Astrocyte (in vitro differentiated cells and primary cell): ENCODE data around the gene RBM42. TPM values are rescaled to one million over a fixed set of nuclear protein-coding genes. Genes with fewer than 3 reads are reported as not detected.

Source experiments
- DNase-seq: peaks from one replicate; pipeline ENCODE4 v3.0.0-alpha.2; 2010; ENCODE audit warnings: low read depth
- FAIRE-seq: peaks from 2 replicates; lab custom pipeline; 2011; peaks lifted over from hg19 to GRCh38; lab: Jason Lieb, UNC
- H2AFZ ChIP-seq: 2 replicates; pipeline ENCODE4 v1.6.0; 2012; ENCODE audit warnings: low read depth, low read length, inconsistent platforms
- H3K27ac ChIP-seq: 2 replicates; pipeline ENCODE4 v1.5.1; 2011; ENCODE audit warnings: low read depth, low read length, inconsistent platforms
- H3K27me3 ChIP-seq: 2 replicates; pipeline ENCODE4 v1.6.0; 2011; ENCODE audit warnings: low read length, inconsistent platforms; ENCODE audit not compliant: insufficient read depth
- H3K36me3 ChIP-seq: 2 replicates; pipeline ENCODE4 v1.5.1; 2011; ENCODE audit warnings: low read length, inconsistent platforms; ENCODE audit not compliant: insufficient read depth
- H3K4me1 ChIP-seq: 2 replicates; pipeline ENCODE4 v1.5.1; 2011; ENCODE audit warnings: low read length, inconsistent platforms; ENCODE audit not compliant: insufficient read depth
- H3K4me2 ChIP-seq: 2 replicates; pipeline ENCODE4 v1.6.0; 2012; ENCODE audit warnings: low read length, inconsistent platforms
- H3K4me3 ChIP-seq: 2 replicates; pipeline ENCODE4 v1.5.1; 2011; ENCODE audit warnings: low read depth, mild to moderate bottlenecking, low read length, inconsistent platforms; ENCODE audit not compliant: insufficient read depth
- H3K79me2 ChIP-seq: 2 replicates; pipeline ENCODE4 v1.6.0; 2012; ENCODE audit warnings: mild to moderate bottlenecking, low read length, inconsistent platforms; ENCODE audit not compliant: insufficient read depth
- H3K9ac ChIP-seq: 2 replicates; pipeline ENCODE4 v1.6.0; 2012; ENCODE audit warnings: mild to moderate bottlenecking, low read length, inconsistent platforms
- H3K9me3 ChIP-seq: 2 replicates; pipeline ENCODE4 v1.5.1; 2012; ENCODE audit warnings: low read depth, mild to moderate bottlenecking, low read length, inconsistent platforms; ENCODE audit not compliant: insufficient read depth
- H4K20me1 ChIP-seq: 2 replicates; pipeline ENCODE4 v1.6.0; 2012; ENCODE audit warnings: low read length, inconsistent platforms; ENCODE audit not compliant: insufficient read depth
- H3K27ac Mint-ChIP-seq: one replicate; pipeline ENCODE4 v1.8.0; 2021; ENCODE audit warnings: mild to moderate bottlenecking, mixed read lengths; ENCODE audit not compliant: unreplicated experiment
- H3K27me3 Mint-ChIP-seq: one replicate; pipeline ENCODE4 v1.8.0; 2021; ENCODE audit warnings: low read depth, mixed read lengths; ENCODE audit not compliant: unreplicated experiment
- H3K36me3 Mint-ChIP-seq: one replicate; pipeline ENCODE4 v1.8.0; 2021; ENCODE audit warnings: low read depth, mixed read lengths; ENCODE audit not compliant: unreplicated experiment
- H3K4me1 Mint-ChIP-seq: one replicate; pipeline ENCODE4 v1.8.0; 2021; ENCODE audit warnings: low read depth, mixed read lengths; ENCODE audit not compliant: unreplicated experiment
- H3K4me3 Mint-ChIP-seq: one replicate; pipeline ENCODE4 v1.8.0; 2021; ENCODE audit warnings: mild to moderate bottlenecking, moderate library complexity, mixed read lengths; ENCODE audit not compliant: unreplicated experiment
- H3K9me3 Mint-ChIP-seq: one replicate; pipeline ENCODE4 v1.8.0; 2021; ENCODE audit warnings: mild to moderate bottlenecking, mixed read lengths; ENCODE audit not compliant: unreplicated experiment
- CTCF ChIP-seq: IDR thresholded peaks from 2 replicates; pipeline ENCODE4 v1.5.1; 2011; ENCODE audit warnings: low read depth, mild to moderate bottlenecking, inconsistent platforms, low read length, moderate library complexity; ENCODE audit not compliant: insufficient read depth
- EZH2 ChIP-seq: IDR thresholded peaks from 2 replicates; pipeline ENCODE4 v1.6.1; 2012; ENCODE audit warnings: mild to moderate bottlenecking, low read length, inconsistent platforms; ENCODE audit not compliant: insufficient read depth
- total RNA-seq: library from RNA; stranded (reverse); gene quantifications from 2 replicates; pipeline ENCODE4 v1.2.1, GENCODE V29; 2021

The RBM42 gene
- total RNA-seq, 1 donor from 2014 or later, result 102 TPM

GRCh38 chr19:35665604-35666003, 36.8 kb downstream of the RBM42 start:
- Histone ChIP-seq H3K4me2 (no peak overlapping the region), H3K27ac (no peak overlapping the region), H2AFZ (no peak overlapping the region), H3K9me3 (no peaks in the 10 kb centered on the region), H3K4me3 (no peak overlapping the region), H4K20me1 (peaks cover 6% of the 10 kb centered on the region), H3K36me3 (no peaks in the 10 kb centered on the region), H3K4me1 (no peaks in the 10 kb centered on the region), H3K27me3 (peaks cover 4% of the 10 kb centered on the region), H3K9ac (no peak overlapping the region), H3K79me2 (no peaks in the 10 kb centered on the region)
- Mint-ChIP-seq H3K4me1 (no peaks in the 10 kb centered on the region), H3K9me3 (peaks cover 4% of the 10 kb centered on the region), H3K4me3 (no peak overlapping the region), H3K27ac (no peak overlapping the region), H3K36me3 (no peaks in the 10 kb centered on the region), H3K27me3 (peaks cover 31% of the 10 kb centered on the region)
- TF ChIP-seq EZH2 (no peak), CTCF (no peak)
- FAIRE-seq (no peak), DNase-seq (no peak)

- H3K9me3 Mint-ChIP-seq, result peaks cover 4% of the 10 kb centered on the region
- no peak for FAIRE-seq
- no peak within 1 kb of the TSS for H3K27ac ChIP-seq
- no peaks in the 10 kb centered on the region for H3K79me2 ChIP-seq
- H3K4me3 ChIP-seq, result no peak within 1 kb of the TSS
- no peak within 1 kb of the TSS for H3K9ac ChIP-seq
- H3K4me2 ChIP-seq, result no peak within 1 kb of the TSS
- no peak within 1 kb of the TSS for H3K27ac Mint-ChIP-seq
- peaks cover 36% of the 10 kb centered on the region for H3K27me3 Mint-ChIP-seq
- no peaks in the 10 kb centered on the region for H3K4me1 Mint-ChIP-seq
- no peak within 1 kb of the TSS for H3K4me3 Mint-ChIP-seq
- H3K36me3 Mint-ChIP-seq, result no peaks in the 10 kb centered on the region
- TF ChIP-seq CTCF (no peak), EZH2 (no peak)
- no peaks in the 10 kb centered on the region for H3K9me3 ChIP-seq
- no peak for DNase-seq
- peaks cover 4% of the 10 kb centered on the region for H3K27me3 ChIP-seq
- H3K4me1 ChIP-seq, result no peaks in the 10 kb centered on the region
- H3K36me3 ChIP-seq, result no peaks in the 10 kb centered on the region
- H2AFZ ChIP-seq, result no peak within 1 kb of the TSS
- H4K20me1 ChIP-seq, result peaks cover 6% of the 10 kb centered on the region
Observed at GRCh38 chr19:35666251-35666913, 37.5 kb downstream of the RBM42 start, which contains the start of gene UPK1A. Gene UPK1A, plus strand, starts transcription at chr19:35666517. Its CDS starts 296 bp downstream, at chr19:35666813.

GRCh38 chr19:35669566-35669965, 40.7 kb downstream of the RBM42 start:
- H3K4me3 ChIP-seq, result no peak overlapping the region
- H3K9me3 ChIP-seq, result no peaks in the 10 kb centered on the region
- Mint-ChIP-seq H3K9me3 (no peaks in the 10 kb centered on the region), H3K4me3 (no peak overlapping the region), H3K4me1 (no peaks in the 10 kb centered on the region), H3K36me3 (no peaks in the 10 kb centered on the region), H3K27me3 (peaks cover 51% of the 10 kb centered on the region), H3K27ac (peak overlapping the region; percentile 19)
- H4K20me1 ChIP-seq, result no peaks in the 10 kb centered on the region
- no peak overlapping the region for H2AFZ ChIP-seq
- no peak overlapping the region for H3K9ac ChIP-seq
- H3K4me2 ChIP-seq, result no peak overlapping the region
- FAIRE-seq, result no peak
- no peak overlapping the region for H3K27ac ChIP-seq
- H3K36me3 ChIP-seq, result no peaks in the 10 kb centered on the region
- H3K27me3 ChIP-seq, result peaks cover 4% of the 10 kb centered on the region
- no peak for DNase-seq
- no peaks in the 10 kb centered on the region for H3K4me1 ChIP-seq
- no peak for TF ChIP-seq CTCF
- TF ChIP-seq EZH2, result no peak
- no peaks in the 10 kb centered on the region for H3K79me2 ChIP-seq
